Activated T-helper 1 cell treated with anti-CD3 and anti-CD28 coated beads, Interleukin-12 subunit alpha, Interleukin-12 subunit beta, Interleukin-2, Interleukin-4 antibody, amounts not matched to agents 30 ng/mL and 10 ng/mL and 1 ng/mL, durations not matched to agents 14 hours and 24 hours and 36 hours (primary cell): ENCODE data around the gene DCTN1. TPM values are rescaled to one million over a fixed set of nuclear protein-coding genes. Genes with fewer than 3 reads are reported as not detected.
A peak's percentile ranks its signal among the peaks of the same experiment; 100 is the strongest.
"Not testable (repeated sequence)": the region's sequence is repeated elsewhere in the genome, so short reads cannot be mapped to it uniquely, and the experiment has no call there.

Source experiments
- DNase-seq: peaks from one replicate; pipeline ENCODE4 v3.0.0; 2021; ENCODE audit warnings: low spot score
- H3K27ac Mint-ChIP-seq: one replicate; pipeline ENCODE4 v1.8.0; 2021; ENCODE audit warnings: mild to moderate bottlenecking, mixed read lengths
- H3K27me3 Mint-ChIP-seq: one replicate; pipeline ENCODE4 v1.8.0; 2022; ENCODE audit warnings: mild to moderate bottlenecking, moderate library complexity, mixed read lengths; ENCODE audit not compliant: insufficient read depth
- H3K36me3 Mint-ChIP-seq: one replicate; pipeline ENCODE4 v1.8.0; 2021; ENCODE audit warnings: low read depth, mixed read lengths
- H3K4me1 Mint-ChIP-seq: one replicate; pipeline ENCODE4 v1.8.0; 2021; ENCODE audit warnings: low read depth, mixed read lengths
- H3K4me3 Mint-ChIP-seq: one replicate; pipeline ENCODE4 v1.8.0; 2021; ENCODE audit warnings: mild to moderate bottlenecking, moderate library complexity, mixed read lengths
- H3K9me3 Mint-ChIP-seq: one replicate; pipeline ENCODE4 v1.8.0; 2021; ENCODE audit warnings: mixed read lengths
- intact Hi-C: fragments of 100-400 bp; cut with micrococcal nuclease; formaldehyde crosslinking; loops from one replicate; pipeline ENCODE4 v1.15.1; 2024
- total RNA-seq: library from RNA; stranded (reverse); gene quantifications from 2 replicates; pipeline ENCODE4 v1.2.3, GENCODE V29; 2022

Gene DCTN1
- total RNA-seq, 1 donor from 2014 or later, result 83.0 TPM

DNA sequence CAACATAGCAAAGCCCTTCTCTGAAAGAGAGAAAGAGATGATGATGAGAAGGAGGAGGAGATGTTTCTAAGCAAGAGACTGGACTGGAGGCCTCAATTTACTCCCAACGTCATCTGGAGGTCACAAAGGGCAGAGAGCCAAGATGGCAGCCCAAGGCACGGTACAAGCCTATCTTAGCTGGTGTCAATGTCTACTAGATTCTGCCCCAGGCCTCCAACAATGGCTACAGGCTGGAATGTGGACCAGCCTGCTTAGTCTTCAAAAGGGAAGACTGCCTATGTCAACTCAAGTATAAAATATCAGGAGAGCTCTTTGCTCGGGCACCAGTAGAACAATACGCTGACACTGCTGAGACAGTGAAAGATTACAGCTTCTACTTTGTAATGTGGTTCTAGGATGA, 30.2 kb downstream of the DCTN1 start:
- Mint-ChIP-seq H3K4me3 (no peak overlapping the region), H3K36me3 (no peaks in the 10 kb centered on the region), H3K27ac (no peak overlapping the region), H3K9me3 (no peaks in the 10 kb centered on the region), H3K4me1 (no peaks in the 10 kb centered on the region), H3K27me3 (peaks cover 3% of the 10 kb centered on the region)
- no peak for DNase-seq
- intact Hi-C loops, result no loop called here

DNA sequence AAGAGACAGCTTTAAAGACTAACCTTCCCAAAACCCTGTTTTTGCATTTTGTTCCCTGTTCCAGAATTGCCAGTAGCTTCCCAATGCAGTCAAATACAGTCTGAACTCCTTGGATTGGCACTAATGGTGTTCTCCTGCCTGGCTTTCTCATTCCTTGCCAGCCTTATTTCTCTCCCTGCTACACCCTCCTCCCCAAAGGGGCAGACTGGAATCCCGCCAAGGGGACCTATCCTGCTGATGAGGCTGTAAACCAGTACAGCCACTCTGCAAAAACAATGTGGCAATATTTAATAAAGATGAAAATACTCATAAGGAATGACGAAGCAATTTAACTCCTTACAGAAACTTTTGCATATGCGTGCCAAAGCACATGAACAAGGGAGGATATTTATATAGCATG, 32.4 kb downstream of the DCTN1 start:
- intact Hi-C loops, result no loop called here
- H3K27me3 Mint-ChIP-seq, result peaks cover 5% of the 10 kb centered on the region
- H3K36me3 Mint-ChIP-seq, result no peaks in the 10 kb centered on the region
- no peak overlapping the region for H3K4me3 Mint-ChIP-seq
- DNase-seq, result no peak
- no peaks in the 10 kb centered on the region for H3K4me1 Mint-ChIP-seq
- no peaks in the 10 kb centered on the region for H3K9me3 Mint-ChIP-seq
- H3K27ac Mint-ChIP-seq, result no peak overlapping the region

DNA sequence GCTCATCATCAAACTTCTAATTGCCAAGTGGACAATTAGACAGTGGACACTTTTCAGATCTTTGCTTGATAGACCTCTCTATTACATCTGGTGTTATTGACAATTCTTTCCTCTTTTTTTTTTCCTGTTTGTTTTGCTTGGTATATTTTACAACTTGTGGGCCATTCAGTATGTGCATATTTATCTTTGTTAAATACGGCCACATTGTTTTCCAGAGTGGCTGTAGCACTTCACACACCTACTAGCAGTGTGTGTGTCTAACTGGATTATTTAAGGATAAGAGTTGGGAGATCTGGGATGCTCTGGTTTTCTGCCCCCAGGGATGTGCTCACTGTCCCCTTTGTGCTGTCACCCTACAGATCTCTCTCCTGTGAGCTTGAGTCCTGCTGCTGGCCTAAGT, 32.8 kb downstream of the DCTN1 start:
- Mint-ChIP-seq H3K27ac (no peak overlapping the region), H3K27me3 (peaks cover 5% of the 10 kb centered on the region), H3K9me3 (no peaks in the 10 kb centered on the region), H3K4me3 (no peak overlapping the region), H3K4me1 (no peaks in the 10 kb centered on the region), H3K36me3 (no peaks in the 10 kb centered on the region)
- no peak for DNase-seq
- intact Hi-C loops, result no loop called here

GRCh38 chr2:74345272-74345943, 34.7 kb downstream of the DCTN1 start:
- peaks cover 7% of the 10 kb centered on the region for H3K27me3 Mint-ChIP-seq
- no peak overlapping the region for H3K4me3 Mint-ChIP-seq
- DNase-seq, result no peak
- intact Hi-C loops, result no loop called here
- no peaks in the 10 kb centered on the region for H3K4me1 Mint-ChIP-seq
- H3K36me3 Mint-ChIP-seq, result no peaks in the 10 kb centered on the region
- H3K9me3 Mint-ChIP-seq, result no peaks in the 10 kb centered on the region
- no peak overlapping the region for H3K27ac Mint-ChIP-seq

DNA sequence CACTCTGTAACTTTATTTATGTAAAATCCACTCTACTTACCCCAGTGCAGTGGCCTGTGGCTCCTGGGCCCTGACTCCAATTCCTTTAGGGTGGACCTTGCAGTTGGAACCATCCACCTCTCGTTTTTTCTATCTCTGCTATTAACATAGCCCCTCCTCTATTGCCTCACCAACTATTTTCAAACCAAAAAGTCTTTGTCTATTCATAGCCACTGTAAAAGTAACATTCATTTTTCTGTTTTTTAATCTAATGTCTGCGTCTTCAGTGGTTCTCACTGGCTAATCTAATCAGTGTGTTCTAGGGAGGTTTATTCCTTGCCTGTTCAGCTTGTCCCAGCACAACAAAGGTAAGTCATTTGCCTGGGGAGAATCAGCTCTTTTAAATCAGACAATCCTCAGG, 36.8 kb downstream of the DCTN1 start, which contains the start of gene SLC4A5:
TSS of gene SLC4A5 (minus strand) at position 101 of the 400 bp plus-strand sequence. CDS start 28,393 bp downstream, outside the sequence.
- no peaks in the 10 kb centered on the region for H3K4me1 Mint-ChIP-seq
- no peak for DNase-seq
- intact Hi-C loops, result no loop called here
- H3K27me3 Mint-ChIP-seq, result peaks cover 9% of the 10 kb centered on the region
- no peaks in the 10 kb centered on the region for H3K36me3 Mint-ChIP-seq
- H3K27ac Mint-ChIP-seq, result no peak within 1 kb of the TSS
- no peaks in the 10 kb centered on the region for H3K9me3 Mint-ChIP-seq
- H3K4me3 Mint-ChIP-seq, result no peak within 1 kb of the TSS

DNA sequence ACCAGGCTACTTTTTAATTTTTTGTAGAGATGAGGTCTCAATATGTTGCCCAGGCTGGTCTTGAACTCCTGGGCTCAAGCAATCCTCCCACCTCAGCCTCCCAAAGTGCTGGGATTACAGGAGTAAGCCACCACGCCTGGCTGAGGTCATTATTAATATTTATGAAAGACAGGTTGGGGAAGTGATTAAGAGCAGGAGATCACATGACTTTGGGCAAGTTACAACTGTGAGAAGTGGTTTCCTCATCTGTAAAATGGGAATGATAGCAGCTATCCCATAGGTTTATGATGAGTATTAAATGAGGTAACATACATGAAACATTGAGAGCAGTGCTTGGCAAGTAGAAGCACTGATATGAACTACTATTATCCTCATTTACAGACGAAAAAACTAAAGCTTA, 43.9 kb downstream of the DCTN1 start:
- H3K36me3 Mint-ChIP-seq, H3K27me3 Mint-ChIP-seq, DNase-seq, H3K4me3 Mint-ChIP-seq, H3K9me3 Mint-ChIP-seq, H3K27ac Mint-ChIP-seq, H3K4me1 Mint-ChIP-seq: not testable (repeated sequence)
- intact Hi-C loops, result loop anchor here (10.0 kb wide), 1 partner anchor 191 kb away; the partner anchor contains the start of gene BOLA3

GRCh38 chr2:74334931-74335333, 45.2 kb downstream of the DCTN1 start:
- Mint-ChIP-seq H3K4me1 (no peaks in the 10 kb centered on the region), H3K27me3 (peaks cover 2% of the 10 kb centered on the region), H3K4me3 (no peak overlapping the region), H3K27ac (no peak overlapping the region), H3K9me3 (no peaks in the 10 kb centered on the region), H3K36me3 (peaks cover 1% of the 10 kb centered on the region)
- intact Hi-C loops, result loop anchor here (1.0 to 10.0 kb wide), 6 partner anchors 58 to 511 kb away; partner anchors contain the start of gene BOLA3
- DNase-seq, result peak; percentile 57

GRCh38 chr2:74333896-74334586, 46.1 kb downstream of the DCTN1 start:
- no peaks in the 10 kb centered on the region for H3K4me1 Mint-ChIP-seq
- H3K4me3 Mint-ChIP-seq, result no peak overlapping the region
- DNase-seq, result no peak
- intact Hi-C loops, result loop anchor here (2.0 to 10.0 kb wide), 3 partner anchors 59 to 197 kb away; partner anchors contain the start of gene BOLA3
- peaks cover 1% of the 10 kb centered on the region for H3K36me3 Mint-ChIP-seq
- H3K9me3 Mint-ChIP-seq, result no peaks in the 10 kb centered on the region
- H3K27me3 Mint-ChIP-seq, result no peaks in the 10 kb centered on the region
- no peak overlapping the region for H3K27ac Mint-ChIP-seq

DNA sequence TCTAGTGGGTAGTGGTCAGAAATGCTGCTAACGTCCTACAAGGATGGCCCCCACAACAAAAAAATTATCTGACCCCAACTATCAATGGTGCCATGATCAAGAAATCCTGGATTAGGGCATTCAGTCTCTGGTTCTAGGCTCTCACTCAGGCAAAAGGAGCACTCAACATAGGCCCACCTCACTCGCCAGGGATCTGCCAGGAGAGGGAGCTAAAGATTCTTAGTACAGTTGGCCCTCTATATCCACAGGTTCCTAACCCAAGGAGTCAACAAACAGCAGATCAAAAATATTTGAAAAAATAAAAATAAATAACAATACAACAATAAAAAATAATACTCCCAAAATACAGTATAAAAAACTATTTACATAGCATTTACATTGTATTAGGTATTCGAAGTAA, 46.9 kb downstream of the DCTN1 start:
- Mint-ChIP-seq H3K4me3 (no peak overlapping the region), H3K4me1 (no peaks in the 10 kb centered on the region), H3K27ac (no peak overlapping the region), H3K9me3 (no peaks in the 10 kb centered on the region), H3K27me3 (no peaks in the 10 kb centered on the region), H3K36me3 (peaks cover 1% of the 10 kb centered on the region)
- no peak for DNase-seq
- intact Hi-C loops, result loop anchor here (10.0 kb wide), 1 partner anchor 188 kb away; the partner anchor contains the start of gene BOLA3

DNA sequence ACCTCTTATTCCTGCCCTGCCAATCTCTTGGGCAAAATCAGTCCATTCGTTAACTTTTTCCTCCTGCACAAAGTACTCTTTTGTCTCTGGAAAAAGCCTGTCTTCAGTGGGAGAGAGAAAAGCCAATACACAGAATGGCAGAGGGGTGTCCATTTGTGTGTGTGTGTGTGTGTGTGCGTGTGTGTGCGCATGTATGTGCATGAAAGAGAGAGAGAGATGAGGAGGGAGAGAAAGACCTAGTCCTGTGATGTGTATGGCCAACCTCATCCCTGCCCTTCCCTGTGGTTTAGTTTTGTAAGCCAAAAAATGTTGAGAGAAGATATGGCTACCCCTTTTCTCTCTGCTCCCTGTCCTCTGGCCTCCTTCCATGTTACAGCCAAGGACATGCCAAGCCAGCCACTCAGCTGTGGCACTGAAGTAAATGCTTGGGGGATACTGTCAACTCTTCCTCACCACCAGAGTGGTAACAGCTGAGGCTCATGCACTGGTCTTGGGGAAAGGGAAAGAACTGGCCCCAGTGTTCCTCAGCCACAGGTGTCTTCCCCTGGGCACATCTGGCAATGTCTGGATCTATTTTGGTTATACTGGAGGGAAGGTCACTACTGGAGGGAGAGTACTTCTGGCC, 47.4 kb downstream of the DCTN1 start:
- DNase-seq, result no peak
- H3K27me3 Mint-ChIP-seq, result no peaks in the 10 kb centered on the region
- intact Hi-C loops, result loop anchor here (10.0 kb wide), 1 partner anchor 188 kb away; the partner anchor contains the start of gene BOLA3
- H3K4me1 Mint-ChIP-seq, result no peaks in the 10 kb centered on the region
- no peak overlapping the region for H3K27ac Mint-ChIP-seq
- H3K4me3 Mint-ChIP-seq, result no peak overlapping the region
- peaks cover 1% of the 10 kb centered on the region for H3K36me3 Mint-ChIP-seq
- no peaks in the 10 kb centered on the region for H3K9me3 Mint-ChIP-seq

- intact Hi-C loops, result no loop called here
- Mint-ChIP-seq H3K36me3 (peaks cover 1% of the 10 kb centered on the region), H3K9me3 (no peaks in the 10 kb centered on the region), H3K4me3 (no peak overlapping the region), H3K27me3 (peaks cover 2% of the 10 kb centered on the region), H3K27ac (no peak overlapping the region), H3K4me1 (no peaks in the 10 kb centered on the region)
- no peak for DNase-seq
Measured at GRCh38 chr2:74328573-74328972, 51.5 kb downstream of the DCTN1 start.

DNA sequence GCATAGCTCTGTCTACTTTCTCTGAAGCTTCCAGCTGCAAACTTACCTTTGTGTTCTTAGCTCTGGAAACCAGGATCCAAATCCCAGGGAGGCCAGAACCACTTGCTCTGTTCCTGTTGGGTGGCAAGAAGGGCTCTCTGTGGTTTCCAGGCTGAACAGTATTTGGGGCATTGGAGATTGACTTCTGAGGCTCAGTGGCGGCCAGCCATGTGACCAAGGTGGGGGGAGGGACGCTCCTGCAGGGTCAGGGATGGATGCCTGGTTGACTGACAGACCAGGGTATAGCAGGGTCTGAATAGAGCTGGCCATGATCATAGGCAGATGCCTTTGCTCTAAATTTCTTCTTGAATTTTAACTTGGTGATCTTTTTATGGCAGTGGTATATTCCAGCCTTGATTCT, 52.0 kb downstream of the DCTN1 start:
- Mint-ChIP-seq H3K27ac (no peak overlapping the region), H3K36me3 (peaks cover 1% of the 10 kb centered on the region), H3K4me3 (no peak overlapping the region), H3K9me3 (no peaks in the 10 kb centered on the region), H3K4me1 (no peaks in the 10 kb centered on the region), H3K27me3 (peaks cover 2% of the 10 kb centered on the region)
- no peak for DNase-seq
- intact Hi-C loops, result no loop called here

GRCh38 chr2:74327627-74328026, 52.5 kb downstream of the DCTN1 start:
- intact Hi-C loops, result no loop called here
- Mint-ChIP-seq H3K27me3 (peaks cover 2% of the 10 kb centered on the region), H3K4me3 (no peak overlapping the region), H3K36me3 (peaks cover 1% of the 10 kb centered on the region), H3K27ac (no peak overlapping the region), H3K4me1 (no peaks in the 10 kb centered on the region), H3K9me3 (no peaks in the 10 kb centered on the region)
- DNase-seq, result no peak
